Endothelial cell of umbilical vein (primary cell): ENCODE results near the gene MVD.

Source experiments
- CTCF ChIP-seq, 2 donors: IDR thresholded peaks; 1 replicate in 1 of 2; 2 replicates in 1 of 2; pipeline ENCODE4 v1.5.1; 2011; ENCODE audit warnings: low read length in 2 of 2, mild to moderate bottlenecking in 2 of 2, moderate library complexity in 2 of 2, control low read depth in 1 of 2, inconsistent platforms in 1 of 2, low read depth in 1 of 2; ENCODE audit not compliant: insufficient read depth in 1 of 2; ENCODE audit errors: extremely low read depth in 1 of 2
- EZH2 ChIP-seq: IDR thresholded peaks from 2 replicates; pipeline ENCODE4 v1.6.1; 2012; ENCODE audit warnings: borderline replicate concordance, low read depth, mild to moderate bottlenecking, moderate library complexity, low read length, inconsistent platforms; ENCODE audit not compliant: severe bottlenecking
- POLR2A ChIP-seq: IDR thresholded peaks from 2 replicates; pipeline ENCODE4 v1.6.1; 2012; ENCODE audit warnings: low read depth, mild to moderate bottlenecking, control low read depth, low read length
- POLR2AphosphoS5 ChIP-seq: IDR thresholded peaks from 2 replicates; pipeline ENCODE4 v1.6.1; 2012; ENCODE audit warnings: low read depth, mild to moderate bottlenecking, control low read depth, low read length, moderate library complexity; ENCODE audit not compliant: insufficient read depth

GRCh38 chr16:88702371-88703210, 39.7 kb upstream of the MVD start:
- no peak for TF ChIP-seq CTCF (IDR thresholded peaks at IDR 0.05; ENCODE audit: extremely low read depth in 1 of 2, insufficient read depth in 1 of 2, low read depth in 1 of 2, low read length in 2 of 2)
- TF ChIP-seq POLR2AphosphoS5, result no peak
- TF ChIP-seq EZH2, result no peak
- TF ChIP-seq POLR2A, result no peak
